ENCODE measurements around the gene ATG7.
"Not testable (repeated sequence)": the region's sequence is repeated elsewhere in the genome, so short reads cannot be mapped to it uniquely, and the experiment has no call there.

Gene ATG7

GRCh38 chr3:11479221-11479620, 207.0 kb downstream of the ATG7 start:
- no peak for TF ChIP-seq CTCF (IDR thresholded peaks at IDR 0.05; ENCODE audit: control insufficient read depth, extremely low read depth, insufficient read depth)
- DNase-seq (ENCODE audit: low read depth), result peak; percentile 85
- H3K4me3 ChIP-seq (ENCODE audit: low read depth, low read length), result 0 out of 2 replicates have a peak overlapping the region, but pooled peaks have one; percentile 7

- TF ChIP-seq CTCF (IDR thresholded peaks at IDR 0.05; ENCODE audit: control insufficient read depth, extremely low read depth, insufficient read depth), result no peak
- peak; percentile 82 for DNase-seq (ENCODE audit: low read depth)
Measured at GRCh38 chr3:11480663-11481298, 208.6 kb downstream of the ATG7 start.

GRCh38 chr3:11481556-11481955, 209.4 kb downstream of the ATG7 start:
- TF ChIP-seq CTCF (IDR thresholded peaks at IDR 0.05; ENCODE audit: control insufficient read depth, extremely low read depth, insufficient read depth), result no peak
- no peak for DNase-seq (ENCODE audit: low read depth)
- no peak overlapping the region for H3K4me3 ChIP-seq (ENCODE audit: low read depth, low read length)

More at GRCh38 chr3:11480663-11481298, 208.6 kb downstream of the ATG7 start:
- no peak overlapping the region for H3K4me3 ChIP-seq (ENCODE audit: low read depth, low read length)

- H3K4me3 ChIP-seq (ENCODE audit: low read depth, low read length), result no peak overlapping the region
- no peak for DNase-seq (ENCODE audit: low read depth)
- no peak for TF ChIP-seq CTCF (IDR thresholded peaks at IDR 0.05; ENCODE audit: control insufficient read depth, extremely low read depth, insufficient read depth)
Measured at GRCh38 chr3:11482021-11482420, 209.8 kb downstream of the ATG7 start.

- H3K4me3 ChIP-seq (ENCODE audit: low read depth, low read length); DNase-seq (ENCODE audit: low read depth): not testable (repeated sequence)
Measured at GRCh38 chr3:11488356-11488755, 216.2 kb downstream of the ATG7 start.

- no peak for DNase-seq (ENCODE audit: low read depth)
- TF ChIP-seq CTCF (IDR thresholded peaks at IDR 0.05; ENCODE audit: control insufficient read depth, extremely low read depth, insufficient read depth), result no peak
- no peak overlapping the region for H3K4me3 ChIP-seq (ENCODE audit: low read depth, low read length)
Measured at GRCh38 chr3:11494131-11494916, 222.1 kb downstream of the ATG7 start.

GRCh38 chr3:11495948-11496557, 223.9 kb downstream of the ATG7 start:
- H3K4me3 ChIP-seq (ENCODE audit: low read depth, low read length), result no peak overlapping the region
- no peak for DNase-seq (ENCODE audit: low read depth)
- TF ChIP-seq CTCF (IDR thresholded peaks at IDR 0.05; ENCODE audit: control insufficient read depth, extremely low read depth, insufficient read depth), result no peak
